Ovary (tissue), 9 donors: ENCODE data around the gene TRMU. TPM values are rescaled to one million over a fixed set of nuclear protein-coding genes. Genes with fewer than 3 reads are reported as not detected.
A peak's percentile ranks its signal among the peaks of the same experiment; 100 is the strongest.

Experiments used
- DNase-seq, 5 donors: peaks; one replicate each; pipeline ENCODE4 v3.0.0-alpha.2; 2019 to 2020
- H3K27ac ChIP-seq, 2 donors: fragments of 200-600 bp; one replicate each; pipeline versions ENCODE4 v1.5.1 to v1.8.0; 2019 to 2022
- H3K27me3 ChIP-seq: fragments of 200-600 bp; one replicate; pipeline ENCODE4 v1.8.0; 2022
- H3K36me3 ChIP-seq: fragments of 200-600 bp; sonication (generic); one replicate; pipeline ENCODE4 v1.5.1; 2019
- H3K4me1 ChIP-seq: one replicate; pipeline ENCODE4 v1.8.1; 2013; ENCODE audit warnings: mild to moderate bottlenecking, moderate library complexity; ENCODE audit not compliant: insufficient read depth
- H3K4me3 ChIP-seq: fragments of 200-600 bp; sonication (generic); one replicate; pipeline ENCODE4 v1.5.1; 2017
- H3K9me3 ChIP-seq, 2 donors: fragments of 200-600 bp in 1 of 2; sonication (generic) in 1 of 2; one replicate each; pipeline versions ENCODE4 v1.5.1 to v1.8.1; 2013 to 2019; ENCODE audit warnings: mild to moderate bottlenecking in 1 of 2, moderate library complexity in 1 of 2
- EP300 ChIP-seq: sonication (generic); formaldehyde crosslinking; IDR thresholded peaks from one replicate; pipeline ENCODE4 v1.6.1; 2017; ENCODE audit warnings: antibody characterized with exemption
- POLR2A ChIP-seq: fragments of 450-650 bp; IDR thresholded peaks from one replicate; pipeline ENCODE4 v1.6.1; 2017; ENCODE audit warnings: antibody characterized with exemption, mild to moderate bottlenecking, moderate library complexity
- WGBS, 3 donors: extraction: QIAGEN DNeasy Blood & Tissue Kit in 1 of 3; methylation state at CpG; one replicate each; pipeline versions ENCODE4 v1.1.5 to v1.1.7; 2013 to 2017; 5-methylcytosine and 5-hydroxymethylcytosine counted together
- intact Hi-C, 4 donors: fragments of 100-400 bp; cut with DNase I; formaldehyde crosslinking; loops; one replicate each; pipeline versions ENCODE4 v1.11.0 to v1.15.1; 2022 to 2023
- polyA plus RNA-seq, 2 donors: library from polyadenylated mRNA; stranded (reverse); fragments of 200-250 nt in 1 of 2; fragments of 350-450 nt in 1 of 2; fragmentation: Illumina TruSeq in 1 of 2; extraction: RNeasy Lipid Tissue Mini Kit (QIAGEN cat#74804) in 1 of 2; gene quantifications; one replicate each; pipeline ENCODE4 v1.2.3, GENCODE V29; 2013 to 2014
- total RNA-seq, 7 donors: library from RNA; depleted of rRNA in 2 of 7; stranded (reverse); fragments of >200 nt in 2 of 7; fragmentation: NEBNext Ultra II Directional in 3 of 7; extraction: Animal tissue kit (Norgen Biotek cat#: 25700) in 3 of 7; gene quantifications; one replicate each; pipeline versions ENCODE4 v1.1.0 to v1.2.4, GENCODE V29; 2016 to 2023
- TF ChIP-seq, protein P1 (sequence below), 3 donors: fragments of 450-650 bp in 2 of 3; fragments of 200-600 bp in 1 of 3; IDR thresholded peaks; one replicate each; pipeline versions ENCODE4 v1.5.1 to v1.8.0; 2016 to 2022; ENCODE audit warnings: antibody characterized with exemption in 3 of 3, mild to moderate bottlenecking in 1 of 3
- donor health status: DM: no; HTN: no; CAD: no; lungs with moderate emphysema.
- donor health status: DM: no; HTN: no; CAD: no.
- donor health status: Bipolar disorder and iron deficiency.
- donor health status: DM: yes; HTN: yes; CAD: no.
- donor health status: DM: no; HTN: no; CAD: no.
- donor health status: DM: yes; HTN: yes; CAD: no.

Gene TRMU
- total and polyA plus RNA-seq, 9 donors = 15.2 to 35.0 (median 30.3) TPM

DNA sequence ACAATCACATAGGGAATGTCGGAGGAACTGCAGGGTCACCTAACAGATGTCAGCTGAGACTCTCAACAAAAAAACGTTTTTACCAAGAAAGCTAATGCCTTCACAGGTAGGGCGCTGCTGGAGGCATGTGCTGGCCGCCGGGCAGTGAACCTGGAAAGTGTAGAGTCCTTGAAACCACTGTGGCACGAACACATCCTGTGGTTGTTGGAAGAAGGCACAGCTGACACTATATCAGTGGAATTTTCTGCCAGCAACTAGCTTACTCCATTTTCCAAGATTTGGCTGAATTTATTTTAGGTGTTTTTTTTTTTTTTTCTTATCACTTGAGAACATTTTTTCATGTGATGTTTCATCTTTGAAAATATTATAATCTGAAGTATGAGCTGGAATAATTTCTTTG is 14.2 kb downstream of the TRMU start:
- intact Hi-C loops = loop anchor here in 1 of 4 donors (10.0 kb wide), 1 partner anchor 195 kb away; no protein-coding TSS in a partner anchor
- no peak overlapping the region for H3K4me3 ChIP-seq
- H3K4me1 ChIP-seq = no peaks in the 10 kb centered on the region
- no peak overlapping the region for H3K27ac ChIP-seq
- WGBS, 3 donors = 37 to 57% (median 41%) methylated on average over 6 of the region's 6 CpGs
- DNase-seq = peak in 1 of 5 donors; percentile 16
- H3K27me3 ChIP-seq = no peaks in the 10 kb centered on the region
- H3K36me3 ChIP-seq = no peaks in the 10 kb centered on the region
- no peaks in the 10 kb centered on the region for H3K9me3 ChIP-seq
- TF ChIP-seq EP300 (no peak), POLR2A (no peak)
- TF ChIP-seq, protein P1, sequence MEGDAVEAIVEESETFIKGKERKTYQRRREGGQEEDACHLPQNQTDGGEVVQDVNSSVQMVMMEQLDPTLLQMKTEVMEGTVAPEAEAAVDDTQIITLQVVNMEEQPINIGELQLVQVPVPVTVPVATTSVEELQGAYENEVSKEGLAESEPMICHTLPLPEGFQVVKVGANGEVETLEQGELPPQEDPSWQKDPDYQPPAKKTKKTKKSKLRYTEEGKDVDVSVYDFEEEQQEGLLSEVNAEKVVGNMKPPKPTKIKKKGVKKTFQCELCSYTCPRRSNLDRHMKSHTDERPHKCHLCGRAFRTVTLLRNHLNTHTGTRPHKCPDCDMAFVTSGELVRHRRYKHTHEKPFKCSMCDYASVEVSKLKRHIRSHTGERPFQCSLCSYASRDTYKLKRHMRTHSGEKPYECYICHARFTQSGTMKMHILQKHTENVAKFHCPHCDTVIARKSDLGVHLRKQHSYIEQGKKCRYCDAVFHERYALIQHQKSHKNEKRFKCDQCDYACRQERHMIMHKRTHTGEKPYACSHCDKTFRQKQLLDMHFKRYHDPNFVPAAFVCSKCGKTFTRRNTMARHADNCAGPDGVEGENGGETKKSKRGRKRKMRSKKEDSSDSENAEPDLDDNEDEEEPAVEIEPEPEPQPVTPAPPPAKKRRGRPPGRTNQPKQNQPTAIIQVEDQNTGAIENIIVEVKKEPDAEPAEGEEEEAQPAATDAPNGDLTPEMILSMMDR (IDR thresholded peaks at IDR 0.05) = no peak

DNA sequence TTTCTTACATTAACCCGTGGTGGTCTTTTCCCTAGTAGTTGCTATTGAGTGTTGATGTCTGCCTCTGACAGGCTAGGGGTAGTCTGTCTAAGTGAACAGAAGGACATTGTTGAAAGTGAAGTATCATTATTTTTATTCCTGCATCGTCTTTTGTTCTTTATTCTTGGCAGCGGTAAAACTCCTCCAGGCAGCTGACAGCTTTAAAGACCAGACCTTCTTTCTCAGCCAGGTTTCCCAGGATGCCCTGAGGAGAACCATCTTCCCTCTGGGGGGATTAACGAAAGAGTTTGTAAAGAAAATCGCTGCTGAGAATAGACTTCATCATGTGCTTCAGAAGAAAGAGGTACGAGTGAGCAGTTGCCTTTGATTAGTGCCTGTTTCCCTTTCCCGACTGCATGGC is 14.6 kb downstream of the TRMU start:
- Histone ChIP-seq H3K27ac (peak overlapping the region in 1 of 2 donors; percentile 22), H3K36me3 (no peaks in the 10 kb centered on the region)
- 42 to 55% (median 51%) methylated on average over 7 of the region's 7 CpGs for WGBS, 3 donors

GRCh38 chr22:46350646-46351045 is 15.1 kb downstream of the TRMU start:
- Histone ChIP-seq H3K4me3 (no peak overlapping the region), H3K36me3 (no peaks in the 10 kb centered on the region), H3K9me3 (no peaks in the 10 kb centered on the region), H3K27ac (peak overlapping the region in 1 of 2 donors; percentile 22), H3K4me1 (no peaks in the 10 kb centered on the region), H3K27me3 (no peaks in the 10 kb centered on the region)
- DNase-seq = peak in 1 of 5 donors; percentile 21
- TF ChIP-seq, protein P1 (IDR thresholded peaks at IDR 0.05) = no peak
- TF ChIP-seq POLR2A (no peak), EP300 (no peak)
- WGBS, 3 donors = 92 to 93% (median 93%) methylated on average over 20 of the region's 20 CpGs
- intact Hi-C loops = loop anchor here in 1 of 4 donors (10.0 kb wide), 1 partner anchor 194 kb away; no protein-coding TSS in a partner anchor

More for the DNA sequence above, 14.6 kb downstream of the TRMU start:
- TF ChIP-seq POLR2A = no peak
- TF ChIP-seq, protein P1 (IDR thresholded peaks at IDR 0.05) = no peak
- no peak for TF ChIP-seq EP300
- Histone ChIP-seq H3K27me3 (no peaks in the 10 kb centered on the region), H3K9me3 (no peaks in the 10 kb centered on the region), H3K4me1 (no peaks in the 10 kb centered on the region), H3K4me3 (no peak overlapping the region)
- intact Hi-C loops = loop anchor here in 1 of 4 donors (10.0 kb wide), 1 partner anchor 195 kb away; no protein-coding TSS in a partner anchor
- DNase-seq = no peak

DNA sequence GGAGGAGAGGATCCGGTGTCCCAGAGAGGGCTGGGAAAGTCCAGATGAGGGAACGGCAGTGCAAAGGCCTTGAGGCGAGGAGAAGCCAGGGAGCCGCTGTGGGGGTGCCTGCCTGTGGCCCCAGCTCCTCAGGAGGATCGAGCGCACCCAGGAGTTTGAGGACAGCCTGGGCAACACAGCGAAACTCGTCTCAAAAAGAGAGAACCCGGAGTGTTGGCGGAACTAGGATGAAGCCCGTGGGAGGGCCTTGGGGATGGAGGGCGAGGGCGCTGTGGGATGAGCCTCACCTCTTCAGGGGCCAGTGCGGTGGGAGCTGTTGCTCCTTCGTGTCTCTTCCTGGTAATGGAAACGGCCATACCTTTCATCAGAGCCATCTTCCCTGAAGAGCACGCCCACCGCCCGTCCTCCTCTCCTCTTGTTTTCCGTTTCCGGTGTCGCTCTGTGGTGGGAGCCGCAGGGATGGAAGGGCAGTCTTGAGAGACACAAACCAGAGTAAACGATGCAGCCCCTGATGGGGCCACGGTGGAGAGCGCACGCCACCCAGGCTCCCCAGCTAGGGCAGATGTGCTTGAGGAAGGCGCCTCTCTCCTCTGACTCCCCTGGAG is 15.7 kb downstream of the TRMU start:
- no peak overlapping the region for H3K27ac ChIP-seq
- 89 to 90% (median 89%) methylated on average over 28 of the region's 28 CpGs for WGBS, 3 donors
- H3K9me3 ChIP-seq = no peaks in the 10 kb centered on the region
- DNase-seq = no peak
- no peaks in the 10 kb centered on the region for H3K36me3 ChIP-seq
- no peak overlapping the region for H3K4me3 ChIP-seq
- H3K27me3 ChIP-seq = no peaks in the 10 kb centered on the region
- intact Hi-C loops = loop anchor here in 1 of 4 donors (10.0 kb wide), 1 partner anchor 194 kb away; no protein-coding TSS in a partner anchor
- TF ChIP-seq, protein P1 (IDR thresholded peaks at IDR 0.05) = no peak
- TF ChIP-seq POLR2A = no peak
- H3K4me1 ChIP-seq = no peaks in the 10 kb centered on the region
